Left ventricle myocardium inferior (tissue), 1 donor: ENCODE measurements around the gene ATG3. TPM values are rescaled to one million over a fixed set of nuclear protein-coding genes. Genes with fewer than 3 reads are reported as not detected.

Experiments
- DNase-seq: peaks from one replicate; pipeline ENCODE4 v3.0.0-alpha.2; 2020
- H3K27ac ChIP-seq: fragments of 200-600 bp; replicated peaks from 2 replicates; pipeline ENCODE4 v1.8.0; 2021
- H3K27me3 ChIP-seq: fragments of 200-600 bp; 2 replicates; pipeline ENCODE4 v1.8.0; 2021; ENCODE audit warnings: low read depth
- H3K36me3 ChIP-seq: fragments of 200-600 bp; 2 replicates; pipeline ENCODE4 v1.8.0; 2021
- H3K4me1 ChIP-seq: fragments of 200-600 bp; 2 replicates; pipeline ENCODE4 v1.8.0; 2021
- H3K4me3 ChIP-seq: fragments of 200-600 bp; 2 replicates; pipeline ENCODE4 v1.8.0; 2021; ENCODE audit warnings: mild to moderate bottlenecking, moderate library complexity
- H3K9me3 ChIP-seq: fragments of 200-600 bp; replicated peaks from 2 replicates; pipeline ENCODE4 v1.8.0; 2021
- CTCF ChIP-seq: fragments of 200-600 bp; IDR thresholded peaks from 2 replicates; pipeline ENCODE4 v1.8.0; 2021; ENCODE audit warnings: antibody characterized with exemption, mild to moderate bottlenecking, borderline replicate concordance
- intact Hi-C: fragments of 100-400 bp; cut with micrococcal nuclease; formaldehyde crosslinking; loops from one replicate; pipeline ENCODE4 v1.11.0; 2022
- total RNA-seq: library from RNA; stranded (reverse); fragmentation: NEBNext Ultra II Directional; extraction: Animal tissue kit (Norgen Biotek cat#: 25700); gene quantifications from one replicate; pipeline ENCODE4 v1.2.1, GENCODE V29; 2021
- donor health status: DM: no; HTN: yes; CAD: no; lungs with severe emphysema.

ATG3 gene
- total RNA-seq, 1 donor from 2014 or later = 42.7 TPM

GRCh38 chr3:112489674-112490479 lies 71.9 kb downstream of the ATG3 start:
- Histone ChIP-seq H3K27me3 (no peaks in the 10 kb centered on the region), H3K9me3 (peaks cover 4% of the 10 kb centered on the region), H3K4me1 (no peaks in the 10 kb centered on the region), H3K4me3 (no peak overlapping the region), H3K36me3 (no peaks in the 10 kb centered on the region), H3K27ac (no peak overlapping the region)
- intact Hi-C loops = no loop called here
- no peak for TF ChIP-seq CTCF
- DNase-seq = no peak

- H3K27ac ChIP-seq = no peak overlapping the region
- no peak for TF ChIP-seq CTCF
Observed at GRCh38 chr3:112486811-112487505, 74.8 kb downstream of the ATG3 start.

GRCh38 chr3:112484352-112484751 lies 77.4 kb downstream of the ATG3 start:
- Histone ChIP-seq H3K4me3 (no peak overlapping the region), H3K27me3 (no peaks in the 10 kb centered on the region), H3K27ac (no peak overlapping the region), H3K4me1 (no peaks in the 10 kb centered on the region), H3K36me3 (no peaks in the 10 kb centered on the region), H3K9me3 (no peaks in the 10 kb centered on the region)
- intact Hi-C loops = no loop called here
- no peak for TF ChIP-seq CTCF
- DNase-seq = no peak

More at GRCh38 chr3:112486811-112487505, 74.8 kb downstream of the ATG3 start:
- H3K27me3 ChIP-seq = no peaks in the 10 kb centered on the region
- intact Hi-C loops = no loop called here
- H3K9me3 ChIP-seq = no peaks in the 10 kb centered on the region
- H3K36me3 ChIP-seq = no peaks in the 10 kb centered on the region
- H3K4me3 ChIP-seq = no peak overlapping the region
- DNase-seq = no peak
- no peaks in the 10 kb centered on the region for H3K4me1 ChIP-seq

GRCh38 chr3:112482675-112483074 lies 79.1 kb downstream of the ATG3 start:
- Histone ChIP-seq H3K36me3 (no peaks in the 10 kb centered on the region), H3K4me1 (no peaks in the 10 kb centered on the region), H3K27ac (no peak overlapping the region), H3K4me3 (no peak overlapping the region), H3K27me3 (no peaks in the 10 kb centered on the region), H3K9me3 (no peaks in the 10 kb centered on the region)
- no peak for DNase-seq
- TF ChIP-seq CTCF = no peak
- intact Hi-C loops = no loop called here

Other genes starting within 250 kb of the ATG3 start
- gene CD200, start 228.8 kb downstream of the ATG3 start, total RNA-seq = 1.1 TPM
- gene BTLA, start 62.5 kb downstream of the ATG3 start, total RNA-seq = not detected
- 16.5 TPM for gene SLC35A5, start 83 bp upstream of the ATG3 start, total RNA-seq
- gene CCDC80, start 79.2 kb upstream of the ATG3 start, total RNA-seq = 171 TPM